HCT116 (cell line): ENCODE results near the gene SLC35E2B. TPM values are rescaled to one million over a fixed set of nuclear protein-coding genes. Genes with fewer than 3 reads are reported as not detected.

Experiments used
- ATAC-seq: fragments of 200-7000 bp; cut with Tn5 transposase; 2 replicates; pipeline ENCODE4 v1.9.1; 2020; ENCODE audit warnings: mild to moderate bottlenecking, moderate library complexity
- BruUV-seq: library from RNA; stranded (reverse); fragments of 400-500 nt; replicated peaks from 2 replicates; lab custom pipeline; 2021; lab: Mats Ljungman, UMichigan
- CTCF ChIA-PET: fragments of 300-600 bp; sonication (Branson Sonifier 250); formaldehyde crosslinking; loops from one replicate; lab custom pipeline; 2021; ENCODE audit warnings: antibody characterized with exemption; lab: Charles Lee
- POLR2A ChIA-PET: fragments of 300-600, 350-600 bp; sonication (Branson Sonifier 250); formaldehyde crosslinking; loops from one replicate; lab custom pipeline; 2021; ENCODE audit warnings: antibody characterized with exemption; lab: Charles Lee
- RAD21 ChIA-PET, 2 experiments: fragments of 300-600 bp; sonication (Branson Sonifier 250); formaldehyde crosslinking; loops; one replicate each; lab custom pipeline; 2023; ENCODE audit warnings: low total read pairs in 2 of 2; ENCODE audit not compliant: uncharacterized antibody in 2 of 2, unreplicated experiment in 2 of 2, low non-redundant PET in 1 of 2; lab: Charles Lee
- DNase-seq: peaks from one replicate; pipeline ENCODE4 v3.0.0-alpha.2; 2010; ENCODE audit warnings: low read depth, low spot score
- H2AFZ ChIP-seq: fragments of 200-600 bp; shearing (Covaris generic), sonication (generic); 2 replicates; pipeline ENCODE4 v1.6.1; 2017; ENCODE audit warnings: low read depth, mixed run types, mixed read lengths, antibody characterized with exemption, low read length; ENCODE audit not compliant: poor library complexity, severe bottlenecking
- H3K27ac ChIP-seq: 2 replicates; pipeline ENCODE4 v1.5.1; 2012; ENCODE audit warnings: low read depth, low read length
- H3K27me3 ChIP-seq: fragments of 200-600 bp; sonication (generic); 2 replicates; pipeline ENCODE4 v1.6.1; 2016; ENCODE audit warnings: mixed run types, low read length, mixed read lengths; ENCODE audit not compliant: insufficient read depth
- H3K36me3 ChIP-seq, 2 experiments: fragments of 200-500 bp in 1 of 2; fragments of 200-600 bp in 1 of 2; sonication (Bioruptor generic) in 1 of 2; sonication (generic) in 1 of 2; 2 replicates each; pipeline versions ENCODE4 v1.5.1 to v1.6.1; 2014 to 2016; ENCODE audit warnings: low read length in 2 of 2, inconsistent platforms in 1 of 2, mixed read lengths in 1 of 2, mixed run types in 1 of 2; ENCODE audit not compliant: insufficient read depth in 2 of 2, control insufficient read depth in 1 of 2
- H3K4me1 ChIP-seq, 2 experiments: fragments of 200-600 bp in 1 of 2; sonication (generic) in 1 of 2; 2 replicates each; pipeline versions ENCODE4 v1.5.1 to v1.6.1; 2012 to 2017; ENCODE audit warnings: low read length in 2 of 2, inconsistent platforms in 1 of 2, mild to moderate bottlenecking in 1 of 2, mixed read lengths in 1 of 2, mixed run types in 1 of 2, moderate library complexity in 1 of 2; ENCODE audit not compliant: insufficient read depth in 2 of 2, control insufficient read depth in 1 of 2
- H3K4me2 ChIP-seq: fragments of 200-600 bp; sonication (generic); 2 replicates; pipeline ENCODE4 v1.6.1; 2017; ENCODE audit warnings: mixed run types, low read length, mixed read lengths
- H3K4me3 ChIP-seq, 2 experiments: fragments of 200-600 bp in 1 of 2; sonication (generic) in 1 of 2; replicated peaks in 1 of 2; 2 replicates each; pipeline ENCODE4 v1.5.1; 2011 to 2016; ENCODE audit warnings: low read length in 2 of 2, control low read depth in 1 of 2, low read depth in 1 of 2, mild to moderate bottlenecking in 1 of 2, mixed read lengths in 1 of 2, mixed run types in 1 of 2
- H3K79me2 ChIP-seq: fragments of 200-600 bp; sonication (generic); 2 replicates; pipeline ENCODE4 v1.6.1; 2017; ENCODE audit warnings: mild to moderate bottlenecking, mixed run types, low read length, moderate library complexity, mixed read lengths; ENCODE audit not compliant: insufficient read depth
- H3K9ac ChIP-seq: fragments of 200-600 bp; sonication (generic); 2 replicates; pipeline ENCODE4 v1.6.1; 2016; ENCODE audit warnings: low read length, mixed read lengths
- H3K9me2 ChIP-seq: fragments of 200-600 bp; sonication (generic), shearing (Covaris generic); 2 replicates; pipeline ENCODE4 v1.6.1; 2017; ENCODE audit warnings: mixed run types, mild to moderate bottlenecking, moderate library complexity; ENCODE audit not compliant: insufficient read depth
- H3K9me3 ChIP-seq, 2 experiments: fragments of 200-500 bp in 1 of 2; fragments of 200-600 bp in 1 of 2; sonication (Bioruptor generic) in 1 of 2; sonication (generic) in 1 of 2; 2 replicates each; pipeline ENCODE4 v1.6.1; 2014 to 2017; ENCODE audit warnings: low read length in 2 of 2, mixed read lengths in 2 of 2, inconsistent platforms in 1 of 2, low read depth in 1 of 2, mild to moderate bottlenecking in 1 of 2, mixed run types in 1 of 2, moderate library complexity in 1 of 2; ENCODE audit not compliant: control insufficient read depth in 1 of 2, insufficient read depth in 1 of 2
- H4K20me1 ChIP-seq: fragments of 200-600 bp; sonication (generic), shearing (Covaris generic); 2 replicates; pipeline ENCODE4 v1.6.1; 2017; ENCODE audit warnings: mixed run types, mild to moderate bottlenecking, moderate library complexity; ENCODE audit not compliant: insufficient read depth
- intact Hi-C: fragments of 100-400 bp; cut with micrococcal nuclease; formaldehyde crosslinking; loops from 2 replicates; pipeline ENCODE4 v1.10.0; 2022
- total RNA-seq: library from RNA; stranded (reverse); gene quantifications from one replicate; pipeline ENCODE4 v1.2.1, GENCODE V29; 2021; ENCODE audit not compliant: unreplicated experiment
- TF ChIP-seq, protein P1 (sequence below): IDR thresholded peaks from 2 replicates; pipeline ENCODE4 v1.6.1; 2012
- TF ChIP-seq, protein P2 (sequence below), 3 experiments: fragments of 200-600 bp in 1 of 3; sonication (generic) in 1 of 3; IDR thresholded peaks in 2 of 3; conservative IDR thresholded peaks in 1 of 3; 2 replicates each; pipeline ENCODE4 v1.5.1; 2012 to 2017; ENCODE audit warnings: low read depth in 2 of 3, low read length in 2 of 3, antibody characterized with exemption in 1 of 3, borderline replicate concordance in 1 of 3, control low read depth in 1 of 3, mild to moderate bottlenecking in 1 of 3, mixed read lengths in 1 of 3, mixed run types in 1 of 3, moderate library complexity in 1 of 3; ENCODE audit not compliant: insufficient read depth in 1 of 3

The SLC35E2B gene
- total RNA-seq, 1 experiment from 2014 or later: 30.3 TPM

DNA sequence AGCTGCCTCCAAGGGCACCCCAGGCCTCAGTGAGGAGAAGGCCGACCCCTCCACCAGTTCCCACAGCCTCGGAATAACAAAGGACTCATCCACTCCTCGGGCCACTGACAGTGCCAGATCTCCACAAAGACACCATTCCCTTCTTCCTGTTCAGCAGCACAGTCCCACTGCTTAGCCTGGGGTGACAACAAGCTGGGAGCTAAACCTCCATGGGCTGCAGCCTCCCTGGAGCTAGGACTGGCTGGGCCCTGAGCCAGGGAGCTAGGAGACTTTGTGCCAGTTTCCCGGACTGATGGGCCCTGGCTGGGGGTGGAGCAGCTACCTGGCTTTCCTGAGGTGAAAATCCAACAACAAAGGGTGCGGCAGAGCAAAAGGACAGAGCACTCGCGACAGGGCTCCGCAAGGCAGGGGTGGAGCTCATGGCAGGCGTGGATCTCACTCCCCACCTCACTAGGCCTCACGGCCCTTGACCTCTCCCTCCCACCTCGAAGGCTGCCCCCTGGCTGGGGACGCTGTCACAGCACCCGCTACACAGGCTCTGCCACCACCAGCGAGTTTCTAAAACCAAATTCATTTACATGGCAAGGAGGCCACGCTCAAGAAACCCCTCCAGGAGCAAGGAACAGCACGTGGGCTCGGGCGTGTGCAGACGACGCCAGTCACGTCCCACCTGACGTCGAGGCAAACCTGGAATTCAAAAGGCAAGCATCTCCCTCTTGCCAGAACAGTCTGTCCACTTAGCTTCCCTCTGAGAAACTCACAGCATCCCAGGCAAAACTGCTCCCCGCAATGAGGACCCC is 13.8 kb downstream of the SLC35E2B start:
- 0 out of 2 replicates have a peak overlapping the region, but pooled peaks have one; percentile 15 for H3K27ac ChIP-seq
- DNase-seq (no peak), ATAC-seq (peak; percentile 75)
- BruUV-seq: no TSS peak
- no peaks in the 10 kb centered on the region for H3K9me3 ChIP-seq
- H3K9ac ChIP-seq: no peak overlapping the region
- intact Hi-C loops: no loop called here
- H3K27me3 ChIP-seq: no peaks in the 10 kb centered on the region
- H2AFZ ChIP-seq: no peak overlapping the region
- peaks cover 0 to 7% of the 10 kb centered on the region in 2 experiments; a peak in 1 of 4 replicates for H3K4me1 ChIP-seq
- ChIA-PET CTCF (no interaction called here), RAD21 (no interaction called here), POLR2A (no interaction called here)
- TF ChIP-seq, protein P1, sequence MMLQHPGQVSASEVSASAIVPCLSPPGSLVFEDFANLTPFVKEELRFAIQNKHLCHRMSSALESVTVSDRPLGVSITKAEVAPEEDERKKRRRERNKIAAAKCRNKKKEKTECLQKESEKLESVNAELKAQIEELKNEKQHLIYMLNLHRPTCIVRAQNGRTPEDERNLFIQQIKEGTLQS: no peak
- TF ChIP-seq, protein P2, sequence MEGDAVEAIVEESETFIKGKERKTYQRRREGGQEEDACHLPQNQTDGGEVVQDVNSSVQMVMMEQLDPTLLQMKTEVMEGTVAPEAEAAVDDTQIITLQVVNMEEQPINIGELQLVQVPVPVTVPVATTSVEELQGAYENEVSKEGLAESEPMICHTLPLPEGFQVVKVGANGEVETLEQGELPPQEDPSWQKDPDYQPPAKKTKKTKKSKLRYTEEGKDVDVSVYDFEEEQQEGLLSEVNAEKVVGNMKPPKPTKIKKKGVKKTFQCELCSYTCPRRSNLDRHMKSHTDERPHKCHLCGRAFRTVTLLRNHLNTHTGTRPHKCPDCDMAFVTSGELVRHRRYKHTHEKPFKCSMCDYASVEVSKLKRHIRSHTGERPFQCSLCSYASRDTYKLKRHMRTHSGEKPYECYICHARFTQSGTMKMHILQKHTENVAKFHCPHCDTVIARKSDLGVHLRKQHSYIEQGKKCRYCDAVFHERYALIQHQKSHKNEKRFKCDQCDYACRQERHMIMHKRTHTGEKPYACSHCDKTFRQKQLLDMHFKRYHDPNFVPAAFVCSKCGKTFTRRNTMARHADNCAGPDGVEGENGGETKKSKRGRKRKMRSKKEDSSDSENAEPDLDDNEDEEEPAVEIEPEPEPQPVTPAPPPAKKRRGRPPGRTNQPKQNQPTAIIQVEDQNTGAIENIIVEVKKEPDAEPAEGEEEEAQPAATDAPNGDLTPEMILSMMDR (IDR thresholded peaks at IDR 0.05 in 2 of 3, conservative IDR thresholded peaks at IDR 0.05 in 1 of 3; ENCODE audit: borderline replicate concordance in 1 of 3, insufficient read depth in 1 of 3, low read depth in 2 of 3, low read length in 2 of 3): peak in 2 of 3 experiments; percentile 42 to 53; a peak in 4 of 6 replicates
- no peaks in the 10 kb centered on the region for H4K20me1 ChIP-seq
- no peak overlapping the region for H3K4me3 ChIP-seq
- no peak overlapping the region for H3K4me2 ChIP-seq
- H3K9me2 ChIP-seq: no peaks in the 10 kb centered on the region
- H3K36me3 ChIP-seq: no peaks in the 10 kb centered on the region
- H3K79me2 ChIP-seq: 0 out of 2 replicates have a peak, but pooled peaks cover 3% of the 10 kb centered on the region
